Breast epithelium (tissue), 3 donors: ENCODE data around the gene MAPRE2.

Source experiments
- CTCF ChIP-seq, 3 donors: fragments of 450-650 bp; IDR thresholded peaks; one replicate each; pipeline ENCODE4 v1.5.1; 2016 to 2017; ENCODE audit warnings: antibody characterized with exemption in 3 of 3, mild to moderate bottlenecking in 3 of 3, moderate library complexity in 3 of 3
- POLR2A ChIP-seq: fragments of 450-650 bp; IDR thresholded peaks from one replicate; pipeline ENCODE4 v1.6.1; 2016; ENCODE audit warnings: antibody characterized with exemption, mild to moderate bottlenecking, moderate library complexity
- POLR2AphosphoS5 ChIP-seq, 3 donors: sonication (generic); formaldehyde crosslinking; IDR thresholded peaks; one replicate each; pipeline ENCODE4 v1.6.1; 2017; ENCODE audit warnings: antibody characterized with exemption in 3 of 3

- TF ChIP-seq CTCF (IDR thresholded peaks at IDR 0.05) (no peak), POLR2A (no peak), POLR2AphosphoS5 (IDR thresholded peaks at IDR 0.05) (no peak)
Observed at GRCh38 chr18:35114305-35114704, 73.1 kb downstream of the MAPRE2 start.
